ENCODE results near the gene HMX1. TPM values are rescaled to one million over a fixed set of nuclear protein-coding genes. Genes with fewer than 3 reads are reported as not detected.

The HMX1 gene
- total RNA-seq, 2 experiments from 2014 or later = not detected

DNA sequence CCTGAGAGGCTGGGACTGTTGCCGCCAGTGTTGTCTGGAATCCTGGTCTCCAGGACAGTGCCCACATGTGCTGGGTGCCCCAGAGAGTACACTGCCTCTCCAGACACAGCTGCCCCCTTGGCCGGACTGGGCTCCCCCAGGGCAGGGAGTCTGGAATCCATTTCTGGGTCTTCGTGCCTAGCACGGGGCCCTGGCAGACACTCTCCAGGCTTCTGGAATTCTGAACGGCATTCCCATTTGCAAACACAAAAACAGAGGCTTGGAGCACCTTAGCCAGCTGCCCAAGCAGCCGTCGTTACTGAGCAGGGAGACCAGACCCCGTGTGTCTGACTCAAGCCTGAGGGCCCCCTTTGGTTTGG lies 20.8 kb downstream of the HMX1 start:
- BruUV-seq (replicated peaks) = no TSS peak
- Histone ChIP-seq H3K36me3 (ENCODE audit: insufficient read depth, low read length) (no peaks in the 10 kb centered on the region), H2AFZ (ENCODE audit: low read length) (no peak overlapping the region), H4K20me1 (ENCODE audit: insufficient read depth, low read length) (no peaks in the 10 kb centered on the region), H3K79me2 (ENCODE audit: insufficient read depth, low read depth, low read length) (no peaks in the 10 kb centered on the region), H3K9me2 (ENCODE audit: insufficient read depth, low read length) (no peaks in the 10 kb centered on the region), H3K27ac (ENCODE audit: low read depth, low read length, poor library complexity, severe bottlenecking) (no peak overlapping the region), H3K4me2 (ENCODE audit: low read length) (no peak overlapping the region), H3K4me3 (ENCODE audit: low read depth, low read length, poor library complexity, severe bottlenecking) (no peak overlapping the region), H3K4me1 (ENCODE audit: insufficient read depth, low read length, poor library complexity, severe bottlenecking) (no peaks in the 10 kb centered on the region), H3K9me3 (ENCODE audit: low read length) (no peaks in the 10 kb centered on the region)
- TF ChIP-seq, protein P1, sequence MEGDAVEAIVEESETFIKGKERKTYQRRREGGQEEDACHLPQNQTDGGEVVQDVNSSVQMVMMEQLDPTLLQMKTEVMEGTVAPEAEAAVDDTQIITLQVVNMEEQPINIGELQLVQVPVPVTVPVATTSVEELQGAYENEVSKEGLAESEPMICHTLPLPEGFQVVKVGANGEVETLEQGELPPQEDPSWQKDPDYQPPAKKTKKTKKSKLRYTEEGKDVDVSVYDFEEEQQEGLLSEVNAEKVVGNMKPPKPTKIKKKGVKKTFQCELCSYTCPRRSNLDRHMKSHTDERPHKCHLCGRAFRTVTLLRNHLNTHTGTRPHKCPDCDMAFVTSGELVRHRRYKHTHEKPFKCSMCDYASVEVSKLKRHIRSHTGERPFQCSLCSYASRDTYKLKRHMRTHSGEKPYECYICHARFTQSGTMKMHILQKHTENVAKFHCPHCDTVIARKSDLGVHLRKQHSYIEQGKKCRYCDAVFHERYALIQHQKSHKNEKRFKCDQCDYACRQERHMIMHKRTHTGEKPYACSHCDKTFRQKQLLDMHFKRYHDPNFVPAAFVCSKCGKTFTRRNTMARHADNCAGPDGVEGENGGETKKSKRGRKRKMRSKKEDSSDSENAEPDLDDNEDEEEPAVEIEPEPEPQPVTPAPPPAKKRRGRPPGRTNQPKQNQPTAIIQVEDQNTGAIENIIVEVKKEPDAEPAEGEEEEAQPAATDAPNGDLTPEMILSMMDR (conservative IDR thresholded peaks at IDR 0.05; ENCODE audit: low read length) = no peak
- TF ChIP-seq EZH2phosphoT487 (IDR thresholded peaks at IDR 0.05; ENCODE audit: borderline replicate concordance, low read depth, low read length) = no peak
- intact Hi-C loops (cut with micrococcal nuclease; ENCODE audit: unreplicated experiment) = no loop called here
- POLR2A ChIA-PET = no interaction called here
- CTCF ChIA-PET (ENCODE audit: unreplicated experiment) = no interaction called here
- no peak for DNase-seq (ENCODE audit: low spot score)

DNA sequence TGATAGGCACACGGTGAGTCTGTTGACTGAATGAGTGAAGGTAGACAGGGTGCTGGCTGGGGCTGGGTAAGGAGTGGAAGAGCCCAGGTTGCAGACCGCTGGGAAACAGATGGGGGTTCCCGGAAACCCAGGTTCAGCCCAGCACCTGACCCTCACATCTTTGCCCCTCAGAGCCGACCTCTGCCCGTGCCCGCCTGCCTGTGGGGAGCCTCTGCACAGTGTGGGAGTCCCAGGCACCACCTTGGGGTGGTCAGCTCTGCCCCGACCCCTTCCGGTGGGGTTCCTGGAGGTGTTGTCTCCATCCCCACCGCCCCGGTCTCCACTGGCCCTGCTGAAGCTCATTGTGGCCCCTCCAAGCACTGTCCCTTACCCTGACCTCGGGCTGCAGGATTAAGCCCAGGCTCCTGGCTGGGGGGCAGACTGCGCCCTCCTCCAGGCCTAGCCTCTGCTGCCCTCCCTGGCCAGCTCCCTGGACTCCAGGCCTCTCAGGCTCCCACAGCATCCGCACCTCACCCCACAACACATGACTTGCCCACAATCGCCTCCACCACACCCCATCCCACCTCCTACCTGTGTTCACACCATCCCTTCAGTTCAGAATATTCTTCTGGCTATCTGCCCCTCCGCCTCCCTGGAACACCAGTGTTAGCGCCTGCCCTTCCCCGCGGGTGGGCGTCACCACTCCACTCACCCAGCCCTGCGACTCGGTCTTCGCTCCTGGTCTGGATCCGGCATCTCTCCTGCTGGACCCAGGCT lies 21.4 kb downstream of the HMX1 start:
- no peak overlapping the region for H2AFZ ChIP-seq (ENCODE audit: low read length)
- H3K4me1 ChIP-seq (ENCODE audit: insufficient read depth, low read length, poor library complexity, severe bottlenecking) = no peaks in the 10 kb centered on the region
- CTCF ChIA-PET (ENCODE audit: unreplicated experiment) = no interaction called here
- H3K9me2 ChIP-seq (ENCODE audit: insufficient read depth, low read length) = no peaks in the 10 kb centered on the region
- no peaks in the 10 kb centered on the region for H3K79me2 ChIP-seq (ENCODE audit: insufficient read depth, low read depth, low read length)
- H3K27ac ChIP-seq (ENCODE audit: low read depth, low read length, poor library complexity, severe bottlenecking) = no peak overlapping the region
- H3K4me3 ChIP-seq (ENCODE audit: low read depth, low read length, poor library complexity, severe bottlenecking) = no peak overlapping the region
- POLR2A ChIA-PET = no interaction called here
- DNase-seq (ENCODE audit: low spot score) = no peak
- no peaks in the 10 kb centered on the region for H3K36me3 ChIP-seq (ENCODE audit: insufficient read depth, low read length)
- no TSS peak for BruUV-seq (replicated peaks)
- H3K4me2 ChIP-seq (ENCODE audit: low read length) = no peak overlapping the region
- intact Hi-C loops (cut with micrococcal nuclease; ENCODE audit: unreplicated experiment) = no loop called here
- TF ChIP-seq, protein P1 (conservative IDR thresholded peaks at IDR 0.05; ENCODE audit: low read length) = no peak
- no peak for TF ChIP-seq EZH2phosphoT487 (IDR thresholded peaks at IDR 0.05; ENCODE audit: borderline replicate concordance, low read depth, low read length)
- no peaks in the 10 kb centered on the region for H3K9me3 ChIP-seq (ENCODE audit: low read length)
- H4K20me1 ChIP-seq (ENCODE audit: insufficient read depth, low read length) = no peaks in the 10 kb centered on the region

DNA sequence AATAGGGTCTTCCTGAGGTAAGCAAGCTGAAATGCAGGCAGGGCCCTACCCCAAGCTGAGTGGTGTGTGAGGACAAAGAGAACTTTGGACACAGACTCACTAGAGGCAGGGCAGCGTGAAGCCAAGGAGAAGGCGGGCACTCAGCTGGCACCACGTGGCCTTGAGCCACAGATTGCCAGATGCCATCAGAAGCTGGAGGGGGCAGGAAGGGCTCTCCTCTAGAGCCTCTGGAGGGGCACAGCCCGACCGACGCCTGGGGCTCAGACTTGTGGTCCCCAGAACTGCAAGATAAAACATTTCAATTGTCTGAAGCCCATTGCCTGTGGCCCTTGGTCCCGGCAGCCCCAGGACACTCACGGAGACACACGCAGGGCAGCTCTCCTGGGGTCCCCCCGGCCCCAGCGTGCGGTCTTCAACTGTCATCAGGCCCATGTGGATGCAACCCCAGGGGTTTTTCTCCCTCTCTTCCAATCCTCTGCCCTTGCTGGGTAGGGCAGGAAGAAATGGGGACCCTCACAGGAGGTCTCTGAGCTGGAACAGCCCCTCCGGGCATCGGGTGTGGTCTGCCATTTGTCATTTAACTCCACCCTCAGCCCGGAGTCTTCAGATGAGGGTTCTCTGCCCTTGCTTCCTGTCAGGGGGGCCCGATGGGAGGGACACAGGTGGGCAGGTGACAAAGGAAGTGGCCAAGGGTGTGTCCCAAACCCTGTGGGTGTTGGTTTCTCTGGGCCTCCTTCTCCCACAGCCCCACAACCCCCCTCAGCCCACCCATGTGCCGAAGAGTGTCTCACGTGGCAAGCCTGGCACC lies 22.2 kb downstream of the HMX1 start:
- H2AFZ ChIP-seq (ENCODE audit: low read length) = no peak overlapping the region
- no peaks in the 10 kb centered on the region for H3K9me3 ChIP-seq (ENCODE audit: low read length)
- no peaks in the 10 kb centered on the region for H3K36me3 ChIP-seq (ENCODE audit: insufficient read depth, low read length)
- no peak for TF ChIP-seq EZH2phosphoT487 (IDR thresholded peaks at IDR 0.05; ENCODE audit: borderline replicate concordance, low read depth, low read length)
- TF ChIP-seq, protein P1 (conservative IDR thresholded peaks at IDR 0.05; ENCODE audit: low read length) = no peak
- H3K4me2 ChIP-seq (ENCODE audit: low read length) = no peak overlapping the region
- no peaks in the 10 kb centered on the region for H3K79me2 ChIP-seq (ENCODE audit: insufficient read depth, low read depth, low read length)
- intact Hi-C loops (cut with micrococcal nuclease; ENCODE audit: unreplicated experiment) = no loop called here
- ChIA-PET CTCF (ENCODE audit: unreplicated experiment) (no interaction called here), POLR2A (no interaction called here)
- no TSS peak for BruUV-seq (replicated peaks)
- H3K27ac ChIP-seq (ENCODE audit: low read depth, low read length, poor library complexity, severe bottlenecking) = no peak overlapping the region
- H3K9me2 ChIP-seq (ENCODE audit: insufficient read depth, low read length) = no peaks in the 10 kb centered on the region
- H3K4me3 ChIP-seq (ENCODE audit: low read depth, low read length, poor library complexity, severe bottlenecking) = no peak overlapping the region
- no peaks in the 10 kb centered on the region for H4K20me1 ChIP-seq (ENCODE audit: insufficient read depth, low read length)
- DNase-seq (ENCODE audit: low spot score) = no peak
- no peaks in the 10 kb centered on the region for H3K4me1 ChIP-seq (ENCODE audit: insufficient read depth, low read length, poor library complexity, severe bottlenecking)
